GM12878 (cell line): ENCODE measurements around the gene SEL1L3. TPM values are rescaled to one million over a fixed set of nuclear protein-coding genes. Genes with fewer than 3 reads are reported as not detected.

Experiments used
- ATAC-seq: fragments of 200-7000 bp; cut with Tn5 transposase; 3 replicates; pipeline ENCODE4 v1.9.1; 2020; ENCODE audit warnings: mild to moderate bottlenecking, moderate library complexity
- BruUV-seq: library from RNA; stranded (reverse); fragments of 400-500 nt; replicated peaks from 2 replicates; lab custom pipeline; 2021; lab: Mats Ljungman, UMichigan
- CTCF ChIA-PET: fragments of 300-600 bp; sonication (Branson Sonifier 250); formaldehyde crosslinking; extraction: SDS; loops from one replicate; lab custom pipeline; 2021; ENCODE audit warnings: inconsistent platforms; lab: Yijun Ruan, JAX
- POLR2A ChIA-PET: fragments of 350-600 bp; formaldehyde crosslinking; extraction: SDS; loops from one replicate; lab custom pipeline; 2021; ENCODE audit warnings: inconsistent platforms; lab: Charles Lee
- RAD21 ChIA-PET: fragments of 300-600 bp; sonication (Branson Sonifier 250); formaldehyde crosslinking; loops from one replicate; lab custom pipeline; 2023; ENCODE audit warnings: antibody characterized with exemption; ENCODE audit not compliant: unreplicated experiment; lab: Charles Lee
- SMC1A ChIA-PET: fragments of 300-600 bp; sonication (Branson Sonifier 250); formaldehyde crosslinking; loops from one replicate; lab custom pipeline; 2023; ENCODE audit not compliant: unreplicated experiment, uncharacterized antibody; lab: Charles Lee
- DNase-seq: peaks from one replicate; pipeline ENCODE4 v3.0.0-alpha.2; 2011; ENCODE audit warnings: low read depth, low spot score
- FAIRE-seq: peaks from 3 replicates; lab custom pipeline; 2011; peaks lifted over from hg19 to GRCh38; lab: Jason Lieb, UNC
- H2AFZ ChIP-seq: 2 replicates; pipeline ENCODE4 v1.6.0; 2011; ENCODE audit warnings: low read depth, low read length, control low read depth; ENCODE audit not compliant: control insufficient read depth
- H3K27ac ChIP-seq: 2 replicates; pipeline ENCODE4 v1.5.1; 2011; ENCODE audit warnings: control low read depth; ENCODE audit not compliant: control insufficient read depth, insufficient read depth
- H3K27me3 ChIP-seq, 2 experiments: replicated peaks in 1 of 2; 2 replicates each; pipeline versions ENCODE4 v1.6.0 to v1.6.1; 2011; ENCODE audit warnings: low read length in 1 of 2; ENCODE audit not compliant: control insufficient read depth in 2 of 2, insufficient read depth in 2 of 2
- H3K36me3 ChIP-seq, 2 experiments: 2 replicates each; pipeline ENCODE4 v1.5.1; 2011; ENCODE audit warnings: low read length in 1 of 2; ENCODE audit not compliant: control insufficient read depth in 2 of 2, insufficient read depth in 2 of 2
- H3K4me1 ChIP-seq: 2 replicates; pipeline ENCODE4 v1.6.1; 2011; ENCODE audit warnings: mild to moderate bottlenecking, low read length, moderate library complexity, mixed read lengths; ENCODE audit not compliant: control insufficient read depth, insufficient read depth
- H3K4me2 ChIP-seq: 2 replicates; pipeline ENCODE4 v1.6.0; 2011; ENCODE audit warnings: control low read depth; ENCODE audit not compliant: control insufficient read depth, insufficient read depth
- H3K4me3 ChIP-seq: fragments of 200-600 bp; sonication (generic); 2 replicates; pipeline ENCODE4 v1.5.1; 2016
- H3K79me2 ChIP-seq: 2 replicates; pipeline ENCODE4 v1.6.0; 2011; ENCODE audit warnings: low read length; ENCODE audit not compliant: control insufficient read depth, insufficient read depth
- H3K9ac ChIP-seq: 2 replicates; pipeline ENCODE4 v1.8.0; 2011; ENCODE audit warnings: low read length, control low read depth, mixed read lengths; ENCODE audit not compliant: control insufficient read depth, insufficient read depth
- H3K9me3 ChIP-seq: replicated peaks from 3 replicates; pipeline ENCODE4 v1.5.1; 2011; ENCODE audit warnings: mild to moderate bottlenecking, low read length; ENCODE audit not compliant: control insufficient read depth, insufficient read depth
- H4K20me1 ChIP-seq: 2 replicates; pipeline ENCODE4 v1.6.0; 2011; ENCODE audit not compliant: control insufficient read depth, insufficient read depth
- ATF7 ChIP-seq: fragments of 450-650 bp; IDR thresholded peaks from 2 replicates; pipeline ENCODE4 v1.6.1; 2016; ENCODE audit warnings: low read depth, mild to moderate bottlenecking
- CREM ChIP-seq: IDR thresholded peaks from 2 replicates; pipeline ENCODE4 v1.6.1; 2014; ENCODE audit warnings: antibody characterized with exemption, low read depth
- HCFC1 ChIP-seq: fragments of 150-350 bp; IDR thresholded peaks from 2 replicates; pipeline ENCODE4 v1.6.1; 2014; ENCODE audit warnings: low read length
- IKZF1 ChIP-seq: fragments of 450-650 bp; conservative IDR thresholded peaks from 2 replicates; pipeline ENCODE4 v1.6.1; 2017; ENCODE audit warnings: antibody characterized with exemption, mild to moderate bottlenecking
- IKZF2 ChIP-seq, 2 experiments: fragments of 450-650 bp; IDR thresholded peaks; 2 replicates each; pipeline ENCODE4 v1.6.1; 2017; ENCODE audit warnings: mild to moderate bottlenecking in 2 of 2, moderate library complexity in 2 of 2
- NR2F1 ChIP-seq: fragments of 450-650 bp; conservative IDR thresholded peaks from 2 replicates; pipeline ENCODE4 v1.6.1; 2017; ENCODE audit warnings: mild to moderate bottlenecking
- POLR2AphosphoS2 ChIP-seq: IDR thresholded peaks from 2 replicates; pipeline ENCODE4 v1.6.1; 2011; ENCODE audit warnings: low read depth, mild to moderate bottlenecking, low read length, improper control_type of control experiment, moderate library complexity
- PRDM15 ChIP-seq: fragments of 450-650 bp; formaldehyde crosslinking; IDR thresholded peaks from 2 replicates; pipeline ENCODE4 v1.4.0; 2020; ENCODE audit warnings: mild to moderate bottlenecking, moderate library complexity
- SMAD1 ChIP-seq: fragments of 450-650 bp; IDR thresholded peaks from 2 replicates; pipeline ENCODE4 v1.6.1; 2018; ENCODE audit warnings: mild to moderate bottlenecking, low read depth; ENCODE audit not compliant: partially characterized antibody
- STAT1 ChIP-seq: fragments of 450-650 bp; conservative IDR thresholded peaks from 2 replicates; pipeline ENCODE4 v1.6.1; 2014; ENCODE audit warnings: antibody characterized with exemption, mild to moderate bottlenecking
- TCF12 ChIP-seq: IDR thresholded peaks from 2 replicates; pipeline ENCODE4 v1.6.1; 2011; ENCODE audit warnings: low read depth, mild to moderate bottlenecking, low read length
- ZBED1 ChIP-seq: IDR thresholded peaks from 2 replicates; pipeline ENCODE4 v1.6.1; 2016; ENCODE audit warnings: borderline replicate concordance
- WGBS: methylation state at CpG from one replicate; pipeline ENCODE4 v1.1.6; 2016; ENCODE audit warnings: low lambda C conversion rate; ENCODE audit not compliant: insufficient replicate concordance, insufficient coverage; ENCODE audit errors: missing lambda C conversion rate; 5-methylcytosine and 5-hydroxymethylcytosine counted together
- in situ Hi-C: fragments of 300-500 bp; cut with MboI; formaldehyde crosslinking; loops from 9 replicates; pipeline ENCODE4 v1.14.3; 2018; ENCODE audit warnings: mixed read lengths
- intact Hi-C: fragments of 100-400 bp; cut with micrococcal nuclease; formaldehyde crosslinking; loops from one replicate; pipeline ENCODE4 v1.14.2; 2022; ENCODE audit not compliant: unreplicated experiment
- polyA plus RNA-seq, 11 experiments: library from polyadenylated mRNA; depleted of rRNA in 4 of 11; unstranded in 6 of 11; stranded (reverse) in 5 of 11; fragments of >200 nt; fragmentation: Nextera tagmentation in 4 of 11; fragmentation: Illumina TruSeq in 1 of 11; extraction: Ambion mirVana in 4 of 11; extraction: Trizol in 1 of 11; gene quantifications; 1 replicate in 1 of 11; 2 replicates in 10 of 11; pipeline versions ENCODE4 v1.2.1 to v1.2.3, GENCODE V29; 2011 to 2016; ENCODE audit warnings: inconsistent platforms in 2 of 11, missing spikeins in 2 of 11, low read depth in 1 of 11
- total RNA-seq, 4 experiments: library from RNA; depleted of rRNA in 3 of 4; stranded (reverse); fragments of >200 nt in 3 of 4; fragmentation: Illumina TruSeq in 1 of 4; extraction: Trizol in 1 of 4; gene quantifications; 2 replicates each; pipeline versions ENCODE4 v1.2.1 to v1.2.3, GENCODE V29; 2013 to 2021
- TF ChIP-seq, protein P1 (sequence below): IDR thresholded peaks from 2 replicates; pipeline ENCODE4 v1.6.1; 2011; ENCODE audit warnings: mild to moderate bottlenecking, low read depth, low read length, moderate library complexity; ENCODE audit not compliant: insufficient replicate concordance
- TF ChIP-seq, protein P2 (sequence below): IDR thresholded peaks from 2 replicates; pipeline ENCODE4 v1.6.1; 2012; ENCODE audit warnings: low read depth, low read length, improper control_type of control experiment

SEL1L3 gene
- total and polyA plus RNA-seq, 10 of the 15 experiments (the other 5 are each of a cell fraction or from before 2014, with no cell fraction given) = 20.4 to 82.2 (median 47.3) TPM

DNA sequence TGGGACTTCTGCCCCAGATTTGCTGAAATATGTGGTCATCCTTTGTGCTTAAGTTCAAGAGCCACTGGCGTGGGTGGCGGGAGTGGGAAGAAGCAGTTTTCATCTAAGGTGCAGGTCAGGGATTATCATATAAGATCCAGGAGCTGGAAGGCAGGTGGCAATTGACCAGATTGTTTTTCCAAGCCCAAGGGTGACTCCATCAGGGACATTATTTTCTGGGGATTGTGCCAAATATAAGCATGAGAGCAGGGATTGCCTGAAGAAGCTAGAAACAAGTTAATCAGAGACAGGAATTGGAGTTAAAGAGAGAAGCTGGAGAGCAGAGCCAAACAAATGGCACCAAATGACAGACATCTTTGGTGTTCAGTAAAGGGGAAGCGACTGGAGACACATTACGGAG, 19.4 kb upstream of the SEL1L3 start:
- TF ChIP-seq STAT1 = no peak
- no peak for TF ChIP-seq IKZF2 (IDR thresholded peaks at IDR 0.05)
- no peak for TF ChIP-seq SMAD1
- TF ChIP-seq PRDM15 (CRISPR knock-in tag) = no peak
- no peak for TF ChIP-seq CREM
- TF ChIP-seq TCF12 = no peak
- no peak for TF ChIP-seq NR2F1
- no peak for TF ChIP-seq POLR2AphosphoS2
- no peak for TF ChIP-seq IKZF1
- no peak for TF ChIP-seq ATF7
- no peak for TF ChIP-seq HCFC1
- no peak for TF ChIP-seq ZBED1
- TF ChIP-seq, protein P1, sequence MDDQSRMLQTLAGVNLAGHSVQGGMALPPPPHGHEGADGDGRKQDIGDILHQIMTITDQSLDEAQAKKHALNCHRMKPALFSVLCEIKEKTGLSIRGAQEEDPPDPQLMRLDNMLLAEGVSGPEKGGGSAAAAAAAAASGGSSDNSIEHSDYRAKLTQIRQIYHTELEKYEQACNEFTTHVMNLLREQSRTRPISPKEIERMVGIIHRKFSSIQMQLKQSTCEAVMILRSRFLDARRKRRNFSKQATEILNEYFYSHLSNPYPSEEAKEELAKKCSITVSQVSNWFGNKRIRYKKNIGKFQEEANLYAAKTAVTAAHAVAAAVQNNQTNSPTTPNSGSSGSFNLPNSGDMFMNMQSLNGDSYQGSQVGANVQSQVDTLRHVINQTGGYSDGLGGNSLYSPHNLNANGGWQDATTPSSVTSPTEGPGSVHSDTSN = no peak
- TF ChIP-seq, protein P2, sequence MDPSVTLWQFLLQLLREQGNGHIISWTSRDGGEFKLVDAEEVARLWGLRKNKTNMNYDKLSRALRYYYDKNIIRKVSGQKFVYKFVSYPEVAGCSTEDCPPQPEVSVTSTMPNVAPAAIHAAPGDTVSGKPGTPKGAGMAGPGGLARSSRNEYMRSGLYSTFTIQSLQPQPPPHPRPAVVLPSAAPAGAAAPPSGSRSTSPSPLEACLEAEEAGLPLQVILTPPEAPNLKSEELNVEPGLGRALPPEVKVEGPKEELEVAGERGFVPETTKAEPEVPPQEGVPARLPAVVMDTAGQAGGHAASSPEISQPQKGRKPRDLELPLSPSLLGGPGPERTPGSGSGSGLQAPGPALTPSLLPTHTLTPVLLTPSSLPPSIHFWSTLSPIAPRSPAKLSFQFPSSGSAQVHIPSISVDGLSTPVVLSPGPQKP = no peak
- Histone ChIP-seq H3K79me2 (no peaks in the 10 kb centered on the region), H4K20me1 (no peaks in the 10 kb centered on the region), H2AFZ (no peak overlapping the region), H3K4me1 (peaks cover 46% of the 10 kb centered on the region), H3K4me3 (no peak overlapping the region), H3K9ac (no peak overlapping the region), H3K4me2 (no peak overlapping the region), H3K27me3 (no peaks in the 10 kb centered on the region), H3K27ac (no peak overlapping the region), H3K36me3 (no peaks in the 10 kb centered on the region), H3K9me3 (no peaks in the 10 kb centered on the region; the same call in 2 of the 3 replicates)
- ChIA-PET CTCF (no interaction called here), POLR2A (no interaction called here), SMC1A (interaction anchor here (1.6 kb wide), 1 partner anchor 25 kb away, joined by 3 read pairs; no protein-coding TSS in a partner anchor), RAD21 (interaction anchor here (1.3 to 1.9 kb wide), 2 partner anchors 22 to 25 kb away, joined by 4 to 5 read pairs; no protein-coding TSS in a partner anchor)
- 88% methylated on average over 4 of the region's 4 CpGs for WGBS
- intact Hi-C loops = no loop called here
- FAIRE-seq = no peak
- no peak for DNase-seq
- ATAC-seq = no peak
- in situ Hi-C loops = no loop called here
- no TSS peak for BruUV-seq
